Activated CD8-positive, alpha-beta memory T cell treated with anti-CD3 and anti-CD28 coated beads for 1 hour (primary cell): Measurements from ENCODE around the gene SRCIN1.

Experiments used
- DNase-seq, 2 donors: peaks; one replicate each; pipeline ENCODE4 v3.0.0-alpha.2; 2020; ENCODE audit warnings: low read depth in 1 of 2; ENCODE audit errors: extremely low read depth in 1 of 2

The SRCIN1 gene

DNA sequence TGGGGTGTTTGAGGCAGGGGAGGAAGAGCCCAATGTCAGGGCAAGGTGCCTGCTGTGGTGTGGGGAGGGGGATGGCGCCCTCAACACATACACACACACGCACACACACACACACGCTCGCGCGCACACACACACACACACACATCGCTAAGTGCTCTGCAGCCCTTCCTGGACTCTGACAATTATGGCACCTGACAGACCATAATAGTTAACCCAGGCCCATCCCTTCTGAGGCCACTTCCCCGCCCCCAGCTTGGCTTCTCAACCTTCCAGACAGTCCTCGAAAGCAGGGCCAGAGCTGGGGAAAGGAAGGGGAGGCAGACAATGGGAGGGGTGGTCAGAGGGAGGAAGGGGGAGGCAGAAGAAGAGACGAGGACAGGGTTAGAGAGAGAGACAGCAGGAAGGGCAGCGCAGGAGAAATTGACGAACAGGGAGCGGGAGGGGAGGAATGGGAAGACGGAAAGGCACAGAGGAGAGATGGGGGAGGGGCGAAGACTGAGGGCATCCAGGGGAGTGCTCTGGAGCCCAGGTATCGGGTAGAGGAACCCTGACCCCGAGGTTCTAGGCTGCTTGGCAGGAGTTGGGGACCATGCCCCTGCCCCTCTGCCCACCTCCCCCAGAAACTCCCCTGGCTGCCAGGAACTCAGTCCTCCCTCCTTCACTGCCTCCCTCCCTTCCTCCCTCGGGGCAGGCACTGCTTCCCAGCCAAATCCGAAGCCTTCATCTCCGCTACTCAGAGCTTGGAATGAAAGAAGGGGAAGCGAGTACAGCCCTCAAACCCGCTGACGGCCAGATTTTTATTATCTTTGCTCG, 4.0 kb downstream of the SRCIN1 start:
- no peak for DNase-seq

DNA sequence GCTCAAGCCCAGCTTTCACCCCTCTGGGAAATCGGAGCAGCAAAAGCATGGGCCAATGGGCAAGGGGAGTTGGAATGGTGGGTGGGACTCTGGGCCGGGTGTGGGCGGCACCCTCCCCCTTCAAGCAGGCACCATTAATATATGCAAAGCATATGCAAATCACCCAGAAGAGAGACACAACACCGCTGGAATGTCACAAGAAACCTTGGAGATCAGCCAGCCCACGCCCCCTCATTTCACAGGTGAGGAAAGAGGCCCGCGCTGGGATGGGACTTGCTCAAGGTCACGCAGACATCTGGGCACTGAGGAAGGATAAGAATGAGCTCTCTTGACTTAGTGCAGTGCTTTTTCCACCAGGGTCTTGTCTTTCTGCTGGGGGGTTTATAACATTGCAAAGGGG, 4.8 kb downstream of the SRCIN1 start:
- DNase-seq = no peak

DNA sequence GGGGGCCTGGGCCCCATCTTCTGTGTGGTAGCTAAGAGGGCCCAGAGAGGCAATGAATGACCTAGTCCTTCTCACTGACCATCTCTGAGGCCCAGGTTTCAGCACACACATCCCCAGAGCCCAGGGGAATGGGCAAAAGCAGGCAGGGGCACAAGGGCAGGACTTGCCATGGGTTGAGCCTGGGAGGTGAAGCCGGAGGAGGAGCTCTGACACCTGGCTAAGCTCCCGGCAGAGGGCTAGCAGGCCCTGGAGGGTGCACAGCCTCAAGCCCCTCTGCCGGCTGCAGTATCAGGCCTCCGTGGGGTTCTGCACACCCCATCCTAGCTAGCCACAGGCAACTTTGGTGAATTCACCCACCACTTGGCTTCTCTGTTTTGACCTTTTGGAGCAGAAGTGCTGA, 5.3 kb downstream of the SRCIN1 start:
- DNase-seq = no peak

DNA sequence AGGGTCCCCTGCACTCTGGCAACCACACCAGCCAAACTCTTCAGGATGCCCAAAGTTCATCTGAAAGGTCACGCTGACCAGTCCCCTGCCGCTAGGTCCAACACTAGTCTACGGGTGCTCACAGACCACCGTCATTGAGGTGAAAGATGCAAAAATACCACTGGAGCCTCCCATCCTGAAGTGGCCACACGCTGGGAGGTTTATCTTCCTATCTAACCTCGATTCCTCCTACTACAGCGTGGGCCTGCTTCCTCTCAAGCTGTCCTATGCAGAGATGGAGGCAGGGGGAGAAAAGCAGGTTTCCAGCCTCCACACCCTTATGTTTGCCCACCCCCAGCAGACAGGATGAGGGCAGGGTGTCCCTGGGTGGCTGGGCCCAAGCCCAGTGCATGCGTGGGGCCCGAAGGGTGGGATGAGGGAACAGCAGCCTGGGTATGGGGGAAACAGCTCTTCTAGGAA, 6.3 kb downstream of the SRCIN1 start:
- DNase-seq = no peak

DNA sequence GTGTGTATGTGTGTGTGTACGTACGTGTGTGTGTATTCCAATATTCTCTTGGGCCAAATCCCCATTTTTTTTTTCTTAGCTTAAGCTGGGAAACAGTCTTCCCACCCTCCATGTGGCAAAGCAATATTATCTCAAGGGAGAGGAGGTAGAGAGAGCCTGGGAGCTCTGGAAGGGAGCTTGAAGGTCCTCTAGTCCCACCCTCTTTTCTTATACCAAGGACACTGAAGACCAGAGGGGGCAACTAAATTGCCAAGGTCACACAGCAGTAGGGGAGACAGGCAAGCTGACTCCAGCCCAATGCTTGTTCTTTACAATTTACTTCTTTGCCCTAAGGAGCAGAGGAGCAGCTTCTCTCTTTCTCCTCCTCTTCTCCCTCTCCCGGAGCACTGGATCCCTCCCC, 6.8 kb downstream of the SRCIN1 start:
- no peak for DNase-seq

DNA sequence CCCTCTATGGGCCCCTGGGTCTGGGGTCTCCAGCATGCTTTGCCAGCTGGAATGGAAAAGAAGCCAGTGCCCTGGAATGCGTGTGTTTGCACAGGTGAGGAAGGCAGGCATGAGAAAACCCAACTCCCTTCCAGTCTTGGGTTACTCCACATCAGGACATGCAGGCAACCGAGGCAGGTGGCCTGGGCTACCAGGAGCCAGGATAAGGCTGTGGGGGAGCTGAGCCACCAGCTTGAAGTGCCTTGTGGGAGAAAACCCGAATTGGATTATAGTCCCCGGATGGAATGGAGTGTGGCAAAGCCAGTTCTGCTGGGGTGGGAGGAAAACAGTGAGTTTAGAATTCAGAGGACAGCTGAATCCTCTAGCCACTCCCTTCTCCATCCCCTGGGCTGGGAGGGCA, 7.2 kb downstream of the SRCIN1 start:
- no peak for DNase-seq

DNA sequence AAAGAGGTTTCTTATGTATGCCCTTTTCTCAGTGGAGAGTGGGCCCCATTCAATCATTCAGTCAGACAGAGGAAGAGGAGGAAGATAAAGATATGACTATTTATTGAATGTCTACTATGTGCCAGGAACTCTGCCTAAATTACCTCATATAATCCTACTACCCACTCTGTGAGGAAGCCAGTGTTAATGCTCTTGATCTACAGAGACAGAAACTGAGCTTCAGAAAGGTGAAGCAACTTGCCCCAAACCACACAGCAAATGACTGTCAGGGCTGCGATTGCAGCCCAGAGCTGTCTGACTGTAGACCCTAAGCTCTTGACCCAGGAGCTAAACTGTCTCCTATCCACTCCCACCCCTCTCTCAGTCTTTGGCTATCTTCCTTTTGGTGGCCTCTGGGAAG, 8.4 kb downstream of the SRCIN1 start:
- no peak for DNase-seq

DNA sequence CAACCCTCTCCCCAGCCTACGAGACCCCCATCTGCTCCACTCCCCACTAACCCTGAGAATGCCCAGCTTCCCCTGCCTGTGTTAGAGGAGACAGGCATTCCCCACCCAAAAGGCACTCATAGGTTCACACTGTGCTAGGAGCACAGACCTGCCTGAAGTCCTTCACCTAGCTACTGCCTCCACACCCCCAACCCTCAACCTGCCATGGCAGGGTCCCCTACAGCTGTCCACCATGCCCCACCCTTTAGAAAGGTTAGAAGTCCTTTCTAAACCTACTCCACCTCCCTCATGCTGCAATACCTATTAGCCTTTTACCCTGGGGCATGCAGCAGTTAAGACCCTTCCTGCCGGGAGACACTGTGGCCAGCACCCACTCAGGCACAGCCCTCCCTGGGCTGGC, 9.1 kb downstream of the SRCIN1 start:
- DNase-seq = no peak

DNA sequence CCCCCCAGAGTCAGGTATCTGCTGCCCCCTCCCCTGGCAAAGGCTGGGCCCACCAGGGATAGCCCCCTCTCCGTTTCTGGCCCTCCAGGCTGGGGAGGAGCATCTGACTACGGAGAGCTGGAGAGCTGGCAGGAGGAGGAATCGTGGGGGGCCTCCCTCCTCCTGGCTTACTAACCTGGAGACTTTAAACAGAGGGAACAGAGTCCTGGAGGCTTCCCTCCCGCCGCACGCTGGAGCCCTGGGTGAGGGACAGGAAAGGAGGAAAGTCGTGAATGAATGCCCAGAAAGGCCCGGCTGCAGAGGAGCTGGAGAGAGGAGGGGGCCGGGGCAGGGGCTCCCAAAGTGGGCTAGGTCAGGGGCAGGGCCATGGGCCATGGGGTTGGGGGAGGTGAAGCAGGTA, 9.9 kb downstream of the SRCIN1 start:
- DNase-seq = no peak

DNA sequence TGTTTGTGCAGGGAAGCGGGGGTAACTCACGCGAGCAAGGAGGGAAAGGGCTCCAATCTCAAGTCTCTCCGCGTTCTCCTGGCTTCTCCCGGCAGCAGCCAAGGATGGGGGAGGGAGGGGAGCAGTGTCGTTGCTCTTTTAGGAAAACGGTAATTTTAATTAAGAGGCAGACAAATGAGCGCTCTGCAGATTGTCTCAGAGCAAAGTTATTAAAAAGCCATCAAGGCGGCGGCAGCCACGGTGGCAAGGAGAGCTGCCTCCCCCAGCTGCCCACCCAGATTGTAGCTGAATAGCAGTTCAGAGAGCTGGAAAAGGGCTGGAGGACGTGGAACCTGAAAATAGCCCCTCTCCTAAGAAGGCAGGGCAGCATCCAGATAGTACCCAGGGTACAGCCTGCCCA, 11.6 kb downstream of the SRCIN1 start:
- no peak for DNase-seq

DNA sequence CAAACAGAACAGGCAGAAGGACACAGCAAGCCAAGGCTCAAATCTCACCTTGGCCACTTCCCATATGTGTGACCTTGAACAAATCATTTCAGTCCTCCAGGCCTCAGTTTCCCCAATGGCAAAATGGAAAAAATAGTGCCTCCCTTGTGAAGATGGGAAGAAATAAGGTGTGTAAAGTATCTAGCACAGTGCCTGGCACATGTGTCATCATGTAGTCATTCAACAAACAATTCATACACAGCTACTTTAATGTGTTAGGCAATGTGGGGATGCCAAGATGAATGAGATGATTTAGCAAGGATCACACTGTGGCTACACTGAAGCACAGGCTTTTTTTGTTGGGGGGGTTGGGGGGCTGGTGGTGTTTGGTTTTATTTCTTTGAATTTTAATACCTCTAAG, 13.3 kb downstream of the SRCIN1 start:
- no peak for DNase-seq

DNA sequence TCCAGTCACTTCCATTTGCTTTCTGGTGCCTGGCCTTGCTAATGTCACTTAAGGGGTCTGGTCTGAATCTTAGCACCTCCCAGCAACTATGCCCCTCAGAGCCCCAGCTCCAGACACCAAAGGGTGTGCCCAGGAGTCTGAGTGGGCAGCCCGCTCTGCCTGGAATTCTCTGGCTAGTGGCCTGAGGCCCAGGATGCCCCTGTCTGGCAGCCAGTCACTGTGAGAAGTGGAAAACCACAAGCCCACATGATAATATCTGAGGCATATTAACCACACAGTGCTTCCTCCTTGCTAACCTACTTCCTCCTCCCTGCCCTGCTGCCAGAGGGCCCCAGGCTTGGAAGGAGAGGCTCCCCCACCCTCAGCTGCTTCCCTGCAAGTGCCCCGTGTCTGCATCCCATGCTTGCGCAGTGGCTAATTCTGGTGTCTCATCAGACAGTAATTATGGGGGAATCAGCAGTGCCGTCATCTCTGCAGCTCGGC, 14.0 kb downstream of the SRCIN1 start:
- no peak for DNase-seq

DNA sequence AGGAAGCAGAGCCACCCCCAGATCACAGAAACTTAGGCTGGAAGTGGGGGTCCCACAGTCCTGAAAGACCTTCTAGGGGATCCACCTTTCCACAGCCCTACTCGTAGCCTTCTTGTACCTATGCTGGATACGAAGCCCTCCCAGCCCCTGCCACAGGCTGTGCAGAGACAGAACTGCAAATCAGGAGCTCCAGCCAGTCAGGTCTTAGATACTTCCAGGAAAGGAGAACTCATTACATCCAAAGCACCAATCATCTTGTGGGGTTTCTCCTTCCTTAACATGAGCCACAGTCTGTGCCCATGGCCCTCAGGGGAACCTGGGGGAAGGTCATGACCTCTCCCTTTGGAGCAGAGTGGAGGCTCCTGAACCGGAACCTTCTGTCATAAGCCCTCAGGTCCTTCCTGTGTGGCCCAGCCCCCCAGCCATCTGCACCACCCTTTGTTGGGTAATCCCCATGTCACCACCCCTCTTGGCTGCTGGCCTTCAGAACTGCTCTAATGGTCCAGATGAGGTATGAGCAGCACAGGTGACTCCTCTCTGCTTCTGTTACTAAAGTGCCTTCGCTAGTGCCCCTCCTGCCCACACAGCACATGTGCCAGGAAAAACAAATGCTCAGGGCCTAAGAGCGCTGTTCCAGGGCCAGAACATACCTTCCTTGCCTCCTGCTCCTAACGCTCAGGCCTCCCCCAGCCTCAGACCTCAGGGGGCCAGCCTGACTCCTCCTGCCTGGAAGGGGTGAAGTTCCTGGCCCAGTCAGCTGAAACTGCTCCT, 14.6 kb downstream of the SRCIN1 start:
- DNase-seq = no peak

DNA sequence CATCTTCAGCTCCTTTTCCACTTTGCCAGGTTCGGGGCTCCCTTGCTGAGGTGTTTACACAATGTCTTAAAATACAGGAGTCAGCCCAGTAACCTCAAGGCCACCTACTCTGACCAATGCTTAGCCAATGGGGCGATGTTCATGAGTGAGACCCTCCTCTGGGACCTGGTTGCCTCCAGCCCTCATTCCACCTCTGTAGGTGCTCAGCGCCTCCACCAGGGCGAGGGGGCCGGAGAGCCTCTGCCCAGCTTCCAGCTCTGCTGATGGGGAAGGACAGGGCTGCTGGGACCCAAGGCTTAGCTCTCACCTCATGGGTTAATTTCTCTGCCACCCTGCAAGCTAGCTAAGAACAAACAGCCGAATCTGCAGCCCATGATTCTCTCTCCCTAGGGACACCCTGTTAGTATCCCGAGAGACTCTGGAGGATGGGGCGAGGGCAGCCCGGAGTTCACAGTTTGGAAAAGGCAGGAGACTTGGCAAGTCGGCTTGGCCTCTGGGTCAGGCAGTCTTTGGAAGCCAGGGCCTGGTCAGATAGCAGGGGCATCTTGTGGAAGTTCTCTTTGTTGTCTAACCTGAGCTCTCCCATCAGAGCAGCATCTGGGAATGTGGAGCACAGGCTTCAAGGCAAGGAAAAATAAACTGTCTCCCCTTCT, 16.2 kb downstream of the SRCIN1 start:
- no peak for DNase-seq

DNA sequence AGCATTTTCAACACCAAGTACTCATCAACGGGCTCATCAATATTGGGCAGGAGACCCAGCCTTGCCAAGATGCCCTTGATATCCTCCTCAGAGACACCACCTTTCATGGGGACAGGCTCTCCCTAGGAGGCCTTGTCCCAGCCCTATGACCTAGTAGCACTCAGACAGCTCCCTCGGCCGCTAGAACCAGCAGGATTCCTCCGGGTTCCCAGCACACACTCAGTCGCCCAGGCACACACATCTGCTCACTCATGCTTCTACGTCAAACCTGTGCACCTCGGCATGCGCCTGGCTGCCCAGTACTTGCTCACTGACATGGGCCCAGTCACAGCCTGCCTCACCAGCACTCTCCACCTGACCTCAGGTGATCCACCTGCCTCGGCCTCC, 17.0 kb downstream of the SRCIN1 start:
- DNase-seq = no peak

DNA sequence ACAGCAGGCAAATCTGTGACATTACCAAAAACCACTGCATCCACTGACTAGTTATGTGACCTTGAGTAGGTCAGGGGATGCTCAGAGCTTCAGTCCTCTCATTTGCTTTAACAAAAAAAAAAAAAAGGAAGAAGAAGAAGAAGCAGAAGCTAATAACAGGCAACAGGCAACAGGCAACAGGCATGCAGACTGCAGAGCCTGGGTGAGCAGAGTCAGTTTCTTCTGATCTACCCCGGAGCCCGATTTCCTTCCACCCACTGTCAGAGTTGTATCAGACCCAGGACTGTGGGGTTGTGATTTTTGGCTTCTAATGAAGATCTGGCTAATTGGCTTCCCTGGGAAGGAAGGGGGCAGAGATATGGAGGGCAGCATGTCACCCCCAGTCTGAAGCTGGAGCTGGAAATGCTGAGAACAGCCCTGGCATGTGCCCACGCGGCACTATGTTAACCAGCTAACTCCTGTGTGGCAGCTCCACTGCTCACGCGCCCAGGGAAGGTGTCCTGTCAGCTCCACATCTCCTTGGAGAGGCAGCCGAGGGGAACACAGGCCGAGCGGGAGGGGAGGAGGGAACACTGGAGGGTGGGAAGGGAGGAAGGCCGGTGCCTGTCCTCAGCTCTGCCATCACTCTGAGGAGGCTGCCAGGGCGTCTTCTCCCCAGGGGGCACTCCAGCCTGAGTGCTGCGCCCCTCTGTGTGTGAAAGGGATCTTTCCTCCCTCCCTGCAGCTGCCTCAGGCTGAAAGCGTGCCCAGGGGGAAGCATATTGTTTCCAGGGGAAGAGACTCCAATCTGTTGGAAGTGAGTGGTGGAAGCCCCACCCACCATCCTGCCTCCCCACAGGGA, 17.6 kb downstream of the SRCIN1 start:
- no peak for DNase-seq

DNA sequence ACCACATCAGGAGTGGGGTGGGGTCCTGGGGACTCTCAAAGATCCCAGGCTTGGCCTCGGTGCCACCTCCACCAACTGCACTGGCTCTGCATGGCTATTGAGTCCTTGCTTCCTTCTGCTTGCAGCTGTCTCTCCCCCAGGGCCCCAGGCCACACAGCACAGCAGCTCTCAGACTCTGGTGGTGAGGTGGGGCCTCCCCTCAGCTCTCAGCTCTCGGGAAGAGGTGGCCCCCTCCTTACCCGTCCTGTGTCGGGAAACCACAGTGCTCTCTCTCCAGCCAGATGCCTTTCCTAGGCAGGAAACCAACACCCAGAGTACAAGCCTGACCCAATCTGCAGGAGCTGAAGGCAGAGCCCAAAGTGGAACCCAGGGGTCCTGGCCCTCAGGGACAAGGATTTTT, 18.5 kb downstream of the SRCIN1 start:
- no peak for DNase-seq

DNA sequence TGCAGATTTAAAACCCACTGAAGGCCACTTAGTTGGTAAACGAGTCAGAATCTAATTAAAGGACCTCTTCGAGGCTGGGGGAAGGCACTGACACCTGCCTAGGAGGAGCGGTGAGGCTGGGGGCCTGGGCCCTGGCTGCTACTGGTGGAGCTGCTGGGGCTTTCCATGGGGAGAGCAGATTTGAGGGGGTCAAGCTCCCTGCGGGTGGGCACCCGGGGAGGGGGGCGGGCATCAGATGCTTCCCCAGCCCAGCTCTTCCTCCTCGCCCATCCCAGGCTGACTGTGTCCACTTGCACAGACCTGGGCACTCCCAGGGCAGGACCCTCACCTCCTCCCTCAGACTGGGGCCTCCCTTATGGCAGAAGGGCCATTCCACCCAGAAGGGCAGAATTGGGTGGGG, 19.0 kb downstream of the SRCIN1 start:
- no peak for DNase-seq

DNA sequence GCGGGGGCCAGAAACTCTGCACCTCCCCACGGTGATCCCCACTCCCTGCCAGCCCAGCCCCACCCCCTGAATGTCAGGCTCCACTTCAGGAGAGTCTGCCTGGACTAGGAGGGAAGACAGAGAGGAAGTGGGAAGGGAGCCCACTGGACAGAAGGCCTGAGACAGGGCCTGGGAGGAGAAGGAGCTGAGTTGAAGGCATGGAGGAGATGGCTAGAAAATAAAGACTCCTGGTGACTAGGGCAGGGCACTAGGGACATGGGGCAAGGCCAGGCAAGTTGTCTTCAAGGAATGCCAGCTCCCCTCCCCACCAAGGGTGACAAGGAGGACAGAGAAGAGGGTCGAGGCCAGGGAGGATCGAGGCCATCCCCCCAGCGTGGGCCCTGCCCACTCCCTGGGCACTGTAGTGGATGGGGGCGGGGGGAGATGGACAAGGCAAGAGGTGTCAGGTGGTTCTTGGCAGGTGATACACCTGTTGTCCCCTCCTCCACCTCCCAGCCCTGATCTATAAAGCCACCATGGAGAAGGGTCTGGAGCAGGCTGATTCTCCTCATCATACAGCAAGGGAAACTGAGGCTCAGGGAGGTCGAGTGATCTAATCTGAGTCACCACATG, 19.7 kb downstream of the SRCIN1 start:
- no peak for DNase-seq
